OCI-LY1 (cell line): Measurements from ENCODE around the gene FARSA.

Experiments
- CTCF ChIP-seq: fragments of 200-600 bp; sonication (generic), shearing (Covaris generic); IDR thresholded peaks from 2 replicates; pipeline ENCODE4 v1.5.1; 2017; ENCODE audit warnings: mild to moderate bottlenecking, antibody characterized with exemption, low read length, moderate library complexity, mixed read lengths
- EZH2 ChIP-seq: fragments of 200-600 bp; sonication (generic), shearing (Covaris generic); IDR thresholded peaks from 2 replicates; pipeline ENCODE4 v1.8.0; 2017; ENCODE audit warnings: borderline replicate concordance, mixed run types, mild to moderate bottlenecking, antibody characterized with exemption, low read length, moderate library complexity, mixed read lengths

- no peak for TF ChIP-seq CTCF
- no peak for TF ChIP-seq EZH2
These were observed 41.0 kb upstream of the FARSA start for GRCh38 chr19:12974301-12975220.
